ENCODE measurements around the gene MYL12B.
A peak's percentile ranks its signal among the peaks of the same experiment; 100 is the strongest.
"Not testable (repeated sequence)": the region's sequence is repeated elsewhere in the genome, so short reads cannot be mapped to it uniquely, and the experiment has no call there.

Gene MYL12B

GRCh38 chr18:3297025-3297984 lies 35.4 kb downstream of the MYL12B start:
- DNase-seq (ENCODE audit: low spot score) = peak; percentile 82

GRCh38 chr18:3304832-3305231 lies 42.9 kb downstream of the MYL12B start:
- no peak for DNase-seq (ENCODE audit: low spot score)

- no peak for DNase-seq (ENCODE audit: low spot score)
Observed at GRCh38 chr18:3305354-3305762, 43.4 kb downstream of the MYL12B start.

GRCh38 chr18:3305933-3306332 lies 44.0 kb downstream of the MYL12B start:
- no peak for DNase-seq (ENCODE audit: low spot score)

- no peak for DNase-seq (ENCODE audit: low spot score)
Observed at GRCh38 chr18:3306391-3306790, 44.5 kb downstream of the MYL12B start.

- no peak for DNase-seq (ENCODE audit: low spot score)
Observed at GRCh38 chr18:3313685-3314084, 51.8 kb downstream of the MYL12B start.

- not testable (repeated sequence) for DNase-seq (ENCODE audit: low spot score)
Observed at GRCh38 chr18:3315344-3315743, 53.4 kb downstream of the MYL12B start.

GRCh38 chr18:3319399-3319798 lies 57.5 kb downstream of the MYL12B start:
- no peak for DNase-seq (ENCODE audit: low spot score)

- DNase-seq (ENCODE audit: low spot score) = no peak
Observed at GRCh38 chr18:3319894-3320454, 58.0 kb downstream of the MYL12B start.

- no peak for DNase-seq (ENCODE audit: low spot score)
Observed at GRCh38 chr18:3321133-3321812, 59.3 kb downstream of the MYL12B start.

GRCh38 chr18:3323900-3324299 lies 62.0 kb downstream of the MYL12B start:
- no peak for DNase-seq (ENCODE audit: low spot score)

All from putamen (tissue), 1 donor.